ACC112 (cell line): ENCODE results near the gene OR52L1.
"Not testable (repeated sequence)": the region's sequence is repeated elsewhere in the genome, so short reads cannot be mapped to it uniquely, and the experiment has no call there.

ENCODE experiments used
- H2AFZ ChIP-seq: fragments of 200-600 bp; sonication (generic); one replicate; pipeline ENCODE4 v1.6.0; 2017; ENCODE audit warnings: antibody characterized with exemption, low read length; ENCODE audit not compliant: unreplicated experiment
- H3K27ac ChIP-seq: fragments of 200-600 bp; sonication (generic); 2 replicates; pipeline ENCODE4 v1.5.1; 2014; ENCODE audit warnings: low read depth, mild to moderate bottlenecking, antibody characterized with exemption, low read length, moderate library complexity
- H3K27me3 ChIP-seq: fragments of 200-600 bp; sonication (generic); 2 replicates; pipeline ENCODE4 v1.6.1; 2014; ENCODE audit warnings: mild to moderate bottlenecking, antibody characterized with exemption, low read length, moderate library complexity, mixed read lengths; ENCODE audit not compliant: insufficient read depth
- H3K36me3 ChIP-seq: fragments of 200-600 bp; sonication (generic); 2 replicates; pipeline ENCODE4 v1.6.1; 2016; ENCODE audit warnings: mild to moderate bottlenecking, antibody characterized with exemption, low read length, moderate library complexity, mixed read lengths; ENCODE audit not compliant: insufficient read depth
- H3K4me1 ChIP-seq: fragments of 200-600 bp; sonication (generic); one replicate; pipeline ENCODE4 v1.6.1; 2016; ENCODE audit warnings: low read length, mixed read lengths; ENCODE audit not compliant: insufficient read depth, unreplicated experiment, control insufficient read depth
- H3K4me3 ChIP-seq: fragments of 200-600 bp; sonication (generic); 2 replicates; pipeline ENCODE4 v1.5.1; 2014; ENCODE audit warnings: mild to moderate bottlenecking, low read depth, low read length
- H3K79me2 ChIP-seq: fragments of 200-600 bp; sonication (generic); one replicate; pipeline ENCODE4 v1.6.0; 2016; ENCODE audit warnings: low read length; ENCODE audit not compliant: control insufficient read depth, unreplicated experiment, insufficient read depth

Gene OR52L1

GRCh38 chr11:5994791-5995190 lies 8.0 kb upstream of the OR52L1 start:
- H2AFZ ChIP-seq = no peak overlapping the region
- H3K79me2 ChIP-seq = no peaks in the 10 kb centered on the region
- no peaks in the 10 kb centered on the region for H3K36me3 ChIP-seq
- H3K27me3 ChIP-seq = no peaks in the 10 kb centered on the region
- H3K4me1 ChIP-seq = no peaks in the 10 kb centered on the region
- H3K4me3 ChIP-seq = no peak overlapping the region
- H3K27ac ChIP-seq = no peak overlapping the region

GRCh38 chr11:5992604-5993251 lies 5.9 kb upstream of the OR52L1 start:
- no peaks in the 10 kb centered on the region for H3K4me1 ChIP-seq
- H2AFZ ChIP-seq = no peak overlapping the region
- H3K4me3 ChIP-seq = no peak overlapping the region
- no peaks in the 10 kb centered on the region for H3K27me3 ChIP-seq
- no peaks in the 10 kb centered on the region for H3K36me3 ChIP-seq
- no peaks in the 10 kb centered on the region for H3K79me2 ChIP-seq
- no peak overlapping the region for H3K27ac ChIP-seq

GRCh38 chr11:5992150-5992549 lies 5.4 kb upstream of the OR52L1 start:
- Histone ChIP-seq H3K4me1 (no peaks in the 10 kb centered on the region), H2AFZ (no peak overlapping the region), H3K36me3 (no peaks in the 10 kb centered on the region), H3K4me3 (no peak overlapping the region), H3K79me2 (no peaks in the 10 kb centered on the region), H3K27ac (no peak overlapping the region), H3K27me3 (no peaks in the 10 kb centered on the region)

GRCh38 chr11:5989203-5989602 lies 2.4 kb upstream of the OR52L1 start:
- Histone ChIP-seq H3K27ac (no peak overlapping the region), H3K27me3 (no peaks in the 10 kb centered on the region), H2AFZ (no peak overlapping the region), H3K4me3 (no peak overlapping the region), H3K36me3 (no peaks in the 10 kb centered on the region), H3K4me1 (no peaks in the 10 kb centered on the region), H3K79me2 (no peaks in the 10 kb centered on the region)

- no peaks in the 10 kb centered on the region for H3K27me3 ChIP-seq
- H2AFZ ChIP-seq = no peak overlapping the region
- no peak overlapping the region for H3K4me3 ChIP-seq
- no peaks in the 10 kb centered on the region for H3K36me3 ChIP-seq
- no peak overlapping the region for H3K27ac ChIP-seq
- H3K79me2 ChIP-seq = no peaks in the 10 kb centered on the region
- H3K4me1 ChIP-seq = no peaks in the 10 kb centered on the region
Measured at GRCh38 chr11:5983443-5983842, 3.3 kb downstream of the OR52L1 start.

- Histone ChIP-seq H3K36me3 (no peaks in the 10 kb centered on the region), H3K79me2 (no peaks in the 10 kb centered on the region), H3K4me3 (no peak overlapping the region), H3K27me3 (no peaks in the 10 kb centered on the region), H3K4me1 (no peaks in the 10 kb centered on the region), H3K27ac (no peak overlapping the region), H2AFZ (no peak overlapping the region)
Measured at GRCh38 chr11:5973530-5973929, 13.3 kb downstream of the OR52L1 start.

DNA sequence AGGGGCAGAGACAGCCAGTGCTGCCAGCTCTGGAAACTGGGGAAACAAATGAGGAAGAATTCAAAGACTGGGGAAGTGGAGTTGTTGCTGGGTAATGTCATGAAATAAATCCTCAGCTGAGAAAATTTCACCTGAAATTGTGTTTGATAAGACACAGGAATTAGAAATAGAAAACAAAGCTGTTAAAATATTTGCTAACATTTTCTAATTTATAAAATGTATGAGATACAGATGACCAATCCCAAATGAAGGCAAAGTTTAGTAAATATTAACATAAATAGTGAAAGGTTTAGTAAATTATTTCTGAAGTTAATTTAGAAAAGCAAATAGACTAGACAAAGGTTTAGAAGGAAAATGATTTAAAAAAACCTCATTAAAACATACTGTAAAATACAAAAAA lies 18.4 kb downstream of the OR52L1 start, which contains the start of gene OR56A5:
Gene OR56A5 (minus strand): TSS at position 101 of the 400 bp plus-strand sequence. CDS start 0 bp downstream, at position 101.
- no peaks in the 10 kb centered on the region for H3K79me2 ChIP-seq
- no peaks in the 10 kb centered on the region for H3K4me1 ChIP-seq
- no peaks in the 10 kb centered on the region for H3K27me3 ChIP-seq
- no peak within 1 kb of the TSS for H3K4me3 ChIP-seq
- no peak within 1 kb of the TSS for H2AFZ ChIP-seq
- H3K36me3 ChIP-seq = no peaks in the 10 kb centered on the region
- H3K27ac ChIP-seq = no peak within 1 kb of the TSS

GRCh38 chr11:5967708-5968107 lies 19.1 kb downstream of the OR52L1 start:
- Histone ChIP-seq H3K4me3 (no peak overlapping the region), H3K79me2 (no peaks in the 10 kb centered on the region)

DNA sequence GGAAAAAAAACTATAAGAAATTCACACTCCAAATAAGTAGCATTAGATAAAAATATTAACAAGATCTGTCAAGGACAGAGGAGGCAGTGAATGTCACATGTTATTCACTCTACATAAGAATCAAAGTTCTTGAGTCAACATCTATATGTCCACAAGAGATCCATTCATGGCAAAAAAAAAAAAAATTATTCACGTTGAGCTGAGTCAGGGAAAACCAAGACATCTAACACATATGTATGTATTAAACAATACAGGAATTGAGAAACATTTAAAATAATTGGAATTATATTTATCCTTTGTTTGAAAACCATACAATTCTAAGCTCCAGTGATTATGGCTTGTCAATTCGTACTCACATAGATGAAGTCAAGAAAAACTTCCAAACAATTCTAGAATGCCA lies 19.8 kb downstream of the OR52L1 start:
- Histone ChIP-seq H3K79me2 (no peaks in the 10 kb centered on the region), H3K27ac (no peak overlapping the region), H3K36me3 (no peaks in the 10 kb centered on the region), H3K4me1 (no peaks in the 10 kb centered on the region), H3K27me3 (no peaks in the 10 kb centered on the region), H2AFZ (no peak overlapping the region), H3K4me3 (no peak overlapping the region)

More at GRCh38 chr11:5967708-5968107, 19.1 kb downstream of the OR52L1 start:
- Histone ChIP-seq H3K27me3 (no peaks in the 10 kb centered on the region), H3K36me3 (no peaks in the 10 kb centered on the region), H2AFZ (no peak overlapping the region), H3K4me1 (no peaks in the 10 kb centered on the region), H3K27ac (no peak overlapping the region)

DNA sequence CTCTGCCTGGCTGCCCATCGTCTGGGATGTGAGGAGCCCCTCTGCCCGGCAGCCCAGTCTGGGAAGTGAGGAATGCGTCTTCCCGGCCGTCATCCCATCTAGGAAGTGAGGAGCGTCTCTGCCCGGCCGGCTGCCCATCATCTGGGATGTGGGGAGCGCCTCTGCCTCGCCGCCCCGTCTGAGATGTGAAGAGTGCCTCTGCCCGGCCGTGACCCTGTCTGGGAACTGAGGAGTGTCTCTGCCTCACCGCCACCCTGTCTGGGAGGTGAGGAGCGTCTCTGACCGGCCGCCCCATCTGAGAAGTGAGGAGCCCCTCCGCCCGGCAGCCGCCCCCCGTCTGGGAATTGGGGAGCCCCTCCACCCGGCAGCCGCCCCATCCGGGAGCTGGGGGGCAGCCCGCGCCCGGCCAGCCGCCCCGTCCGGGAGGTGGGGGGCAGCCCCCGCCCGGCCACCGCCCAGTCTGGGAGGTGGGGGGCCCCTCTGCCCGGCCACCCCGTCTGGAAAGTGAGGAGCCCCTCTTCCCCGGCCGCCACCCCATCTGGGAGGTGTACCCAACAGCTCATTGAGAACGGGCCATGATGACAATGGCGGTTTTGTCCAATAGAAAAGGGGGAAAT lies 26.0 kb downstream of the OR52L1 start:
- H3K79me2 ChIP-seq = not testable (repeated sequence)

DNA sequence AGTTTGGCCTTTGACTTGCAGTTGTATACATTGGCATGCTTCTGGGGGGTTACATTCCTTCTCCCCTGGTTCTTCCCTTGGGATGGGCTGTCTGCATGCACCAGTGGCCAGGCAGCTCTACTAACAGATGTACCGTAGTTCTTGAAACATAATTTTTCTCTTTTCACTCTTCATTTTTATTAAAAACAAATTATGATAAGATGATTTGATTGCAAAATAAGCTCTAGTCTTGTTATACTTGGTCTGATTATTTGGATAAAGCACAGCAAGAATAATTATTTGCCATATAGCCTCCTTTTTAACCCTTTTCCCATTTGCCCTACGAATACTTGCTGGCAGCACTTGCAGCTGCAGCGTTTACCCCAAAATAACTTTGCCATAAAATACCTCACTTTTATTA lies 31.2 kb downstream of the OR52L1 start:
- Histone ChIP-seq H3K79me2 (no peaks in the 10 kb centered on the region), H2AFZ (no peak overlapping the region), H3K27ac (no peak overlapping the region), H3K27me3 (no peaks in the 10 kb centered on the region; the same call in 1 of the 2 replicates), H3K36me3 (no peaks in the 10 kb centered on the region), H3K4me3 (no peak overlapping the region), H3K4me1 (no peaks in the 10 kb centered on the region)

More for the DNA sequence above, 26.0 kb downstream of the OR52L1 start:
- not testable (repeated sequence) for H3K4me3 ChIP-seq, H3K27me3 ChIP-seq, H3K4me1 ChIP-seq, H3K27ac ChIP-seq, H2AFZ ChIP-seq, H3K36me3 ChIP-seq
